ENCODE results near the gene PANK1. TPM values are rescaled to one million over a fixed set of nuclear protein-coding genes. Genes with fewer than 3 reads are reported as not detected.

The PANK1 gene
- total RNA-seq, 4 donors from 2014 or later = 7.3 to 16.3 (median 9.0) TPM

DNA sequence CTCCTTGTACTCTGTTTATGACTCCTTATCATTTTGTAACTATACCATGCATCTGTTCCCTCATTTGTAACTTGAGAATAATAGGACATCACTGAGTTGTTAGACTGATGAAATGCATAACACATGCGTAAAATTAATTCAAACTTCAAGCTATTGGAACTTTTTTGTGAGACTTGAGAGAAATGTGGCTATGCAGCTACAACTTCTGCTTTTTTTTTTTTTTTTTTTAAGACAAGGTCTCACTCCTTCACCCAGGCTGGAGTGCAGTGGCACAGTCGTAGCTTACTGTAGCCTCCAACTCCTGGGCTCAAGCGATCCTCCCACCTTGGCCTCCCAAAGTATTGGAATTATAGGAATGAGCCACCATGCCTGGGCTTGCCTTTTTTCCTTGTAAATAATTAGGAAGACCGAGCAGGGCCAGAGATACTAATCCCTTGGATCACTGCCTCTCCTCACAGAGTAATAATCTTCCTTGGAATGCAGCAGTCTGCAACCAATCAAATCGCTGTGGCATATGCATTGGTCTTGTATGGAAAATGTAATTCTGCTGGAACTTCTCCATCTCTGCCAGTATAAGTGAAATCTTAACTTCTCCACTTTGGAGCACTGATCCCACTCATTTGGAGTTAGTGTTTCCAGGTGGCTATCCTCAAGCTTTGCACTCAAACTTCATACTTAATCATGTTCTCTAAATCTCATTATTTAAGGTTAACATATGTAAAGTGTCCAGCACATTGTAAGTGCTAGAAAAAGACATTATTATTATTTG lies 2.0 kb upstream of the PANK1 start:
- no peak overlapping the region for H3K4me3 ChIP-seq
- intact Hi-C loops (cut with DNase I; ENCODE audit: low total_unique reads) (loop anchor here (5.0 to 10.0 kb wide), 3 partner anchors 350 to 1985 kb away; partner anchors contain the start of gene PPP1R3C), in situ Hi-C loops (cut with MboI; ENCODE audit: low sequenced_read_pairs in 4 of 4) (loop anchor here in 1 of 4 donors (10.0 kb wide), 1 partner anchor 58 kb away; the partner anchor contains the start of gene KIF20B)
- peaks cover 21 to 39% of the 10 kb centered on the region in 2 donors for H3K4me1 ChIP-seq
- H3K36me3 ChIP-seq = no peaks in the 10 kb centered on the region
- DNase-seq (no peak), ATAC-seq (no peak)
- H3K9me3 ChIP-seq = no peaks in the 10 kb centered on the region
- no peaks in the 10 kb centered on the region for H3K27me3 ChIP-seq
- TF ChIP-seq POLR2A (IDR thresholded peaks at IDR 0.05) = no peak
- TF ChIP-seq, protein P1, sequence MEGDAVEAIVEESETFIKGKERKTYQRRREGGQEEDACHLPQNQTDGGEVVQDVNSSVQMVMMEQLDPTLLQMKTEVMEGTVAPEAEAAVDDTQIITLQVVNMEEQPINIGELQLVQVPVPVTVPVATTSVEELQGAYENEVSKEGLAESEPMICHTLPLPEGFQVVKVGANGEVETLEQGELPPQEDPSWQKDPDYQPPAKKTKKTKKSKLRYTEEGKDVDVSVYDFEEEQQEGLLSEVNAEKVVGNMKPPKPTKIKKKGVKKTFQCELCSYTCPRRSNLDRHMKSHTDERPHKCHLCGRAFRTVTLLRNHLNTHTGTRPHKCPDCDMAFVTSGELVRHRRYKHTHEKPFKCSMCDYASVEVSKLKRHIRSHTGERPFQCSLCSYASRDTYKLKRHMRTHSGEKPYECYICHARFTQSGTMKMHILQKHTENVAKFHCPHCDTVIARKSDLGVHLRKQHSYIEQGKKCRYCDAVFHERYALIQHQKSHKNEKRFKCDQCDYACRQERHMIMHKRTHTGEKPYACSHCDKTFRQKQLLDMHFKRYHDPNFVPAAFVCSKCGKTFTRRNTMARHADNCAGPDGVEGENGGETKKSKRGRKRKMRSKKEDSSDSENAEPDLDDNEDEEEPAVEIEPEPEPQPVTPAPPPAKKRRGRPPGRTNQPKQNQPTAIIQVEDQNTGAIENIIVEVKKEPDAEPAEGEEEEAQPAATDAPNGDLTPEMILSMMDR (IDR thresholded peaks at IDR 0.05 in 4 of 5, conservative IDR thresholded peaks at IDR 0.05 in 1 of 5) = no peak
- H3K27ac ChIP-seq = peak overlapping the region; percentile 93 to 98 (median 96)

DNA sequence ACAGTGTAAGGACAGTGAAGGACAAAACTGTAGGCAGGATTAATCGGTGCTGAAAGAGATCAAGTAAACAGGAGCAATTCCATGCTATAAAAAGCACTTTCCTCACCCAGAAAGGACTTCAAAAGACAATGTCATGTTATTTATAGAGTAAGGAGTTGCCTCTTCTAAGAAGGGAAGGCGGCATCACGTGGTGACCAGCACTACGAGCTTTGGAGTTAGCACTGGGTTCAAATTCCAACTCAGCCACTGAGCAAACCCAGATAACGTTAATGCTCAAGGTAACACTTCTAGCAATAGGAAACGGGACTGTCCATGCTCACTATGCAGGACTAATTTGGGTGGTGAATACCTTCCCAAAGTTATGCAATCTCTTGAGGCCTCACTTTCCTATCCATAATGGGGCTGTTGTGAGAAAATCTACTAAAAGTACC lies 715 bp upstream of the PANK1 start:
- Histone ChIP-seq H3K4me3 (peak overlapping the region; percentile 69 to 92 (median 80)), H3K4me1 (peaks cover 27 to 45% of the 10 kb centered on the region in 2 donors), H3K36me3 (no peaks in the 10 kb centered on the region), H3K27me3 (no peaks in the 10 kb centered on the region), H3K27ac (peak overlapping the region; percentile 93 to 98 (median 96)), H3K9me3 (no peaks in the 10 kb centered on the region)
- ATAC-seq = peak; percentile 13 to 17
- peak; percentile 64 to 70 for DNase-seq
- in situ Hi-C loops (cut with MboI; ENCODE audit: low sequenced_read_pairs in 4 of 4) = loop anchor here in 1 of 4 donors (10.0 kb wide), 1 partner anchor 59 kb away; the partner anchor contains the start of gene KIF20B
- intact Hi-C loops (cut with DNase I; ENCODE audit: low total_unique reads) = loop anchor here (1.0 to 10.0 kb wide), 4 partner anchors 56 to 1987 kb away; partner anchors contain the start of genes KIF20B and PPP1R3C
- TF ChIP-seq, protein P1 (IDR thresholded peaks at IDR 0.05 in 4 of 5, conservative IDR thresholded peaks at IDR 0.05 in 1 of 5) = no peak
- TF ChIP-seq POLR2A (IDR thresholded peaks at IDR 0.05) = no peak

DNA sequence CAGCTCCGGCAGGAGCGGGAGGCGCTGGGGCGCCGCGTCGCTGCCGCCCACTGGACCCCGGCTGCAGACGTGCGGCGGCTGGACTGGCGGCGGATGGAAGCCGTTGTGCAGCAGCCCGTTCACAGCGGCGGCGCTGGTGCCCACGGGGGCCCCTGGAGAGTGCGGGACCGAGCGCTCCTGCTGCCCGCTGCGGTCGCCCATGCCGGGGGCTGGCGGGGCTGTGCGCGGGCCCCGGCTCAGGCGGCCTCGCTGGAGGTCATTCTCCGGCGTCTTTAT lies 413 bp downstream of the PANK1 start:
- intact Hi-C loops (cut with DNase I; ENCODE audit: low total_unique reads) (loop anchor here (10.0 kb wide), 1 partner anchor 1940 kb away; no protein-coding TSS in a partner anchor), in situ Hi-C loops (cut with MboI; ENCODE audit: low sequenced_read_pairs in 4 of 4) (loop anchor here in 1 of 4 donors (10.0 kb wide), 1 partner anchor 60 kb away; the partner anchor contains the start of gene KIF20B)
- Histone ChIP-seq H3K27ac (peak overlapping the region; percentile 93 to 98 (median 96)), H3K27me3 (no peaks in the 10 kb centered on the region), H3K9me3 (no peaks in the 10 kb centered on the region), H3K4me3 (peak overlapping the region; percentile 69 to 92 (median 80)), H3K36me3 (no peaks in the 10 kb centered on the region), H3K4me1 (peaks cover 34 to 57% of the 10 kb centered on the region in 2 donors)
- DNase-seq = no peak
- TF ChIP-seq, protein P1 (IDR thresholded peaks at IDR 0.05 in 4 of 5, conservative IDR thresholded peaks at IDR 0.05 in 1 of 5) = no peak
- no peak for TF ChIP-seq POLR2A (IDR thresholded peaks at IDR 0.05)
- peak; percentile 1 to 4 for ATAC-seq

DNA sequence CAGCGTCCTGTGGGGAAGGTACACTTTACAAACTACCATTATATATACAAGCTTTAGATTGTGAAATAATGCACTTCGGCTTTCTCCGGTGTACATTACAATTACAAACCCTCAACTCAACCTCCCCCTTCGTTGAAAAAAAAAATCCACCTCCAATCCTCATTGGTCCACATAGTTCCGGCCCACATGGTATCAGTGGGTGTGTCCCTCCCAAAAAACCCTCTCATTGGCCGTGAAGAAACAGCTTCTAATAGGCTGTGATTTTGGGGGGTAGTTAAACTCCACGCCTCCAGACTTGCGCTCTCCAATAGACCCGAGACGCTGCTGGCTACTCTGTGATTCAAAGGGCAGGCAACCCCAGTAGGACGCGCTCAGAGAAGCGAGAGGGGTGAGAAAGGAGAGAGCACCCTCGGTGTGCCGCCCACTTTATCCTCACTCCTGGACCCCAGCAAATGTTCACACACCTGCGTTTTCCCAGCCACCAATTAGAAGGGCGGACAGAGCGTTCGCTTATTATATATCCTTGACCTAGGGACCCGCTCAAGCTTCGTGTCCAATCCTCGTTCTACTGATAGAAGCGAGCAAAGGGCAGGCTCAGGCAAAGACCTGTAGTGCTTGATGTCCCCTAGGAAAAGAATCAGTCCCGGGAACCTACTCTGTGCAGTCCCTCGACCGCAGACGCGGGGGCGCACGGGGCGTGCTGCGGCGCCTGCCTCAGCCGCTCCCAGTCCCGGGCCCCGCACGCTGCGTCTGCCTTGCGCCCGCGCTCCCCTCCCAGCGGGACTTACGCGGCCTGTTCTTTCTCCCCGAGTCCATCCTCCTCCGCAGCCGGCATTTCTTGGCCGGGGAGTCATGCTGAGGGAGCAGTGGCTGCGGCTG lies 991 bp downstream of the PANK1 start:
- H3K27ac ChIP-seq = peak overlapping the region; percentile 93 to 98 (median 96)
- H3K4me1 ChIP-seq = peaks cover 39 to 60% of the 10 kb centered on the region in 2 donors
- TF ChIP-seq, protein P1 (IDR thresholded peaks at IDR 0.05 in 4 of 5, conservative IDR thresholded peaks at IDR 0.05 in 1 of 5) = no peak
- TF ChIP-seq POLR2A (IDR thresholded peaks at IDR 0.05) = peak; percentile 97 to 99
- H3K27me3 ChIP-seq = no peaks in the 10 kb centered on the region
- intact Hi-C loops (cut with DNase I; ENCODE audit: low total_unique reads) (loop anchor here (10.0 kb wide), 1 partner anchor 1941 kb away; no protein-coding TSS in a partner anchor), in situ Hi-C loops (cut with MboI; ENCODE audit: low sequenced_read_pairs in 4 of 4) (loop anchor here in 1 of 4 donors (10.0 kb wide), 1 partner anchor 61 kb away; the partner anchor contains the start of gene KIF20B)
- ATAC-seq (peak; percentile 77 to 78), DNase-seq (peak; percentile 89 to 91)
- H3K9me3 ChIP-seq = no peaks in the 10 kb centered on the region
- H3K4me3 ChIP-seq = peak overlapping the region; percentile 69 to 92 (median 80)
- H3K36me3 ChIP-seq = no peaks in the 10 kb centered on the region

All from gastrocnemius medialis (tissue), 4 donors.